ENCODE measurements around the gene CCR5AS.
"Not testable (repeated sequence)": the region's sequence is repeated elsewhere in the genome, so short reads cannot be mapped to it uniquely, and the experiment has no call there.

CCR5AS gene

DNA sequence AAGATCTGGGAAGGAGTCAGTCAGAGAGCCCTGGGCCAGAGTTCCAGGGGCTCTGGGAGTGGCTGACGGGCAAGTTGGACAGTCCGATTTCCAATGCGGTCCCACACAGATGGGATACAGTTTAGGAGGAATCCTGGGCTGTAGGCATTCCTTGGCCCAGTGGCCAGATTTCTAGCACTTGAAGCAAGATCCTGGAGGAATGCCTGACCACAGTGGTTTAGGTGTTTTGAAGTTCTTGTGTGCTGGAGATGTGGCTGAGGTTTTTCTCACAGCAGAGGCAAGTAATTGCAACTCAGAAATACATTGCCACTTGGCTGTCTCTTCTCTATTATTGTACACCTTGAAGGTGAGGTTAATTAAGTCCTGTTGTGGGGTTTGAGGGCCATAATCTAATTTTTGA is 76.2 kb downstream of the CCR5AS start:
- not testable (repeated sequence) for H3K9me3 Mint-ChIP-seq; DNase-seq; H3K27me3 Mint-ChIP-seq; H3K4me1 Mint-ChIP-seq; H3K36me3 Mint-ChIP-seq; H3K27ac Mint-ChIP-seq; ATAC-seq (replicated peaks); H3K4me3 Mint-ChIP-seq

DNA sequence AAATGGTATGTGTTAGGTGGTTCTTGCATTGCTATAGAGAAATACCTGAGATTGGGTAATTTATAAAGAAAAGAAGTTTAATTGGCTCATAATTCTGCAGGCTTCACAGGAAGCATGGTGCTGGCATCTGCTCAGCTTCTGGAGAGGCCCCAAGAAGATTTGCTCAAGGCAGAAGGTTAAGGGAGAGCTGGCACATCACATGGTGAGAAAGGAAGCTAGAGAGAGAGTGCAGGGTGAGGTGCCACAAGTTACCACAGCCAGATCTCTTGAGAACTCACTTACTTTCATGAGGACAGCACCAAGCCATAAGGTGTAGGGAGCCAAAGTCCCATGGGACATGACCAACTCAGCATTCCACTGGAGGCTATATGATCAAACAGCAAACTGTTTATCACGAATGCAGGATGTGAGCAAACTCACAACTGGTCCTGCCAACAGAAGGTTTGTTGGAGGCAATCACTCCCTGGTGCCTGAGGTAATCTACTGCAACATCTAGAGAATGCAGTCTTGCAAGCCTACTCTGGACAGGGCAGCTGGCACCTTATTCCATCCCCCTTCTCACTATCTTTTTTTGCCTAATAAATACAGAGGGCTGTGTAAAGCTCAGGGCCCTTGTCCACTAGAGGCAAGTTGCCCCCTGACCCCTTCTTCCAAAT is 81.1 kb downstream of the CCR5AS start:
- H3K9me3 Mint-ChIP-seq: peaks cover 0 to 2% of the 10 kb centered on the region in 2 donors
- H3K4me3 Mint-ChIP-seq: no peak overlapping the region
- no peaks in the 10 kb centered on the region for H3K36me3 Mint-ChIP-seq
- ATAC-seq (replicated peaks) (no peak), DNase-seq (no peak)
- H3K27ac Mint-ChIP-seq: peak overlapping the region; percentile 52
- peaks cover 20 to 27% of the 10 kb centered on the region in 2 donors for H3K4me1 Mint-ChIP-seq
- no peaks in the 10 kb centered on the region for H3K27me3 Mint-ChIP-seq

DNA sequence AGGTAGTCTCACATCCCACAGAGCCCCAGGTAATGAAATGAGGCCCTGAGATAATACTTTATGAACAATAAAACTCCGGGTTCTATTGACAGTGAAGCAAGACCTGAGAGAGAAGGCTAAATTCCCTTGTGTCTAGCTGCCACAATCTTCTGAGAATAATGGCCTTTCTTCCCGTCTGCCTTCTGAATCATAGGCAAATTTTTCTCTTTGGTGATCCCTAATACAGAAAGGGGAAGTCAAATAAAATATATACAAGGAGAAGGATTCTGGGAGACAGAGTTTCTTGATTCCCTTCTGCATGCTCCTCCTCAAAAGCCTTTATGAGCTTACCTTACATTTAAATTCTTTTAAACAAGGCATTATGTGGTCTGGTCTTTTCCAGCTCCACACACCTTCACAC is 82.8 kb downstream of the CCR5AS start:
- H3K27ac Mint-ChIP-seq: no peak overlapping the region
- ATAC-seq (replicated peaks): no peak

DNA sequence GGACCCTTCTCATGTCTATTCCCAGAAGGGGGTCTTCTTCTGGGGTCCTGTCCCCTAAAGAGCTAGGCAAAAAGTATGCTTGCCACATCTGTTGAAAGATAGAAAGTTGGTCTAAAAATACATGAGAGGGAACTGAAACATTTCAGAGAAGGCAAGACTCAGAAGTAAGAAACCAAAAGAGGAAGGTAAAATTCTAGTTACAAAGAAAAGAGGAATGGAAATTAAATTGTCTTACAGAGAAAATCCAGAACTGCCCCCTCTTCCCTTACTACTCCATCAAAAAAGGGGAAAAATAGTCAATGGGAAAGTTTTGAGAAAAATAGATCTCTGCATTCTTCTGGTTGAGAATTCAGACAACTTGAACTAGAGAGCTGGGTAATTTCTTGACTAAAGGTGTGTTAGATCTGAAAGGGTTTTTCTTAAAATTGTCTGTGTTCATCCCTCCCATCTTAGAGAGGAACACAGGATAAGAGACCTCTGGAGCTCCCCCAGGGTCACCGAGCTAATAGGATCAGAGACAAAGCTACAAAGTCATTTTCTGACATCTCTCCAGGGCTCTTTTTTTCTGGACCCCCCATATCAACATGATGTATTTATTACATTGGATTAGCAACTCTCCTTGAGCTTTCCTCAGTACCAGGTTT is 85.3 kb downstream of the CCR5AS start:
- H3K9me3 Mint-ChIP-seq: peaks cover 0 to 6% of the 10 kb centered on the region in 2 donors
- DNase-seq (no peak), ATAC-seq (replicated peaks) (peak; percentile 92)
- peaks cover 25 to 39% of the 10 kb centered on the region in 2 donors for H3K4me1 Mint-ChIP-seq
- no peaks in the 10 kb centered on the region for H3K27me3 Mint-ChIP-seq
- peak overlapping the region; percentile 0 for H3K27ac Mint-ChIP-seq
- H3K4me3 Mint-ChIP-seq: peak overlapping the region in 1 of 2 donors; percentile 1
- peaks cover 0 to 3% of the 10 kb centered on the region in 2 donors for H3K36me3 Mint-ChIP-seq

More for the DNA sequence above, 82.8 kb downstream of the CCR5AS start:
- Mint-ChIP-seq H3K36me3 (no peaks in the 10 kb centered on the region), H3K9me3 (peaks cover 0 to 2% of the 10 kb centered on the region in 2 donors), H3K27me3 (no peaks in the 10 kb centered on the region), H3K4me1 (peaks cover 24 to 31% of the 10 kb centered on the region in 2 donors), H3K4me3 (no peak overlapping the region)
- DNase-seq: no peak

DNA sequence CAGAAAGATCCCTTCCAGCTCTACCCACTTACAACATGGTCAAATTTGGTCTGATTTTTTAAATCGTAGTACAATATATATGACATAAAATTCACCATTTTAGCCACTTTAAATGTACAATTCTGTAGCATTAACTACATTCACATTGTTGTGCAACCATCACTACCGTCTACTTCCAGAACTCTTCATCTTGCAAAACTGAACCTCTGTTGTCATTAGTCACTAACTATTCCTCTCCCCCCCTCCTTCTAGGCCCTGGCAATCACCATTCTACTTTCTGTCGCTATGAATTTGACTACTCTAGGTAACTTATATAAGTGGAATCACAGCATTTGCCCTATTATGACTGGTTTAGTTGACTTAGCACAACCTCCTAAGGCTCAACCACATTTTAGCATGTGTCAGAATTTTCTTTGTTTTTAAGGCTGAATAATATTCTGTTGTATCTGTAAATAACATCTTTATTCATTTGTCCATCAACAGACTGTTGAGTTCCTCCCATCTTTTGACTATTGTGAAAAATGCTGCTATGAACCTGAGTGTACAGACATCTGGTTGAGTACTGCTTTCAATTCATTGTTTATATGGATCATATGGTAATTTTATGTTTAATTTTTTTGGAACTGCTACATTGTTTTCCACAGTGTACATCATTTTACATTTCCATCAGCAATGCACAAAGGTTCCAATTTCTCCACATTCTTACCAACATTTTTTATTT is 88.5 kb downstream of the CCR5AS start:
- no peak for DNase-seq
- peaks cover 33 to 60% of the 10 kb centered on the region in 2 donors for H3K4me1 Mint-ChIP-seq

DNA sequence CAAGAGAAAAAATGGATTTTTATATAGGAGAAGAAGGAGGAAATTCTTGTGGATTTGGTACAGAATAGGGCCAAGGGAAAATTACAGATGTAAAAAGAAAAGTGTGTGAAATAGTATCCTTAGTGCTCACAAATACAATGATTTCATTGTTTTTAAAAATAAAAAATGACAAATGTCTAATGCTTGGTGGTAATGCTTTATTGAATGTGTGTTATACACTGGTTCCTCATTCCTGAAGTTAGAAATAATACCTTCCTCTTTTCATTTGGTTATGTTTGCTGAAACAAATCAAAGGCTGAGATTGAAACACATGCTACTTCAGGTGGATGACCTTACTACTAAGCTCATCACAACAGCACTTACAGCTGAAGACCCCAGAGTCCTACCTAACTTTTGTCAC is 90.7 kb downstream of the CCR5AS start:
- no peak for DNase-seq
- Mint-ChIP-seq H3K36me3 (peaks cover 0 to 3% of the 10 kb centered on the region in 2 donors), H3K9me3 (peaks cover 0 to 4% of the 10 kb centered on the region in 2 donors), H3K27ac (peak overlapping the region; percentile 65), H3K4me1 (peaks cover 22 to 48% of the 10 kb centered on the region in 2 donors), H3K27me3 (no peaks in the 10 kb centered on the region), H3K4me3 (no peak overlapping the region)
- peak; percentile 69 to 70 for ATAC-seq (replicated peaks)

More for the DNA sequence above, 88.5 kb downstream of the CCR5AS start:
- Mint-ChIP-seq H3K36me3 (peaks cover 0 to 3% of the 10 kb centered on the region in 2 donors), H3K27ac (no peak overlapping the region), H3K9me3 (peaks cover 0 to 4% of the 10 kb centered on the region in 2 donors), H3K4me3 (no peak overlapping the region), H3K27me3 (no peaks in the 10 kb centered on the region)
- ATAC-seq (replicated peaks): no peak

DNA sequence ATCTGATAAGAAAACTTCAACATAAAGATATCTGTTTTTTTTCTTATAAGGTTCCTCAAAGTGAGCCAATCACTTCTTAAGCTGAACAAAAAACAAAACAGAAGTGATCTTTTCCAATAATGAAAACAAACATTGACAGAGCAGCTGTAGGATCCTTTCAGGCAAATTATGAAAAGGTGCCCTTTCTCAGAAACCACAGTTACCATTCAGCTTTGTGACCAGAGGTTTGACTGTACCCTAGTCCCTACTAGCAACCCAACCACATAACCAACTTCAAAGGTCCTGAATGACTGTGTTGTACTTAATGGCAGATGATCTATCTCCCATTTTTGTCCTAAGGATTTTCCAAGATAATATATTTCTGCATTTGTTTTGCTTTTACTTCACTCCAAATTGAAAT is 92.3 kb downstream of the CCR5AS start:
- peak; percentile 98 to 99 for ATAC-seq (replicated peaks)
- no peaks in the 10 kb centered on the region for H3K27me3 Mint-ChIP-seq
- H3K9me3 Mint-ChIP-seq: peaks cover 0 to 4% of the 10 kb centered on the region in 2 donors
- peaks cover 0 to 3% of the 10 kb centered on the region in 2 donors for H3K36me3 Mint-ChIP-seq
- peaks cover 18 to 39% of the 10 kb centered on the region in 2 donors for H3K4me1 Mint-ChIP-seq
- H3K4me3 Mint-ChIP-seq: no peak overlapping the region
- DNase-seq: peak; percentile 26
- peak overlapping the region; percentile 31 for H3K27ac Mint-ChIP-seq

Measured in stimulated activated naive B cell treated with anti-CD40 and anti-IgM and Interleukin-4, amounts not matched to agents 10 μg/mL and 1 μg/mL and 100 μg/mL, for 72 hours (primary cell).